H1 (cell line): ENCODE measurements around the gene CACNA1A.
"Not testable (repeated sequence)": the region's sequence is repeated elsewhere in the genome, so short reads cannot be mapped to it uniquely, and the experiment has no call there.

ENCODE experiments used
- RFX5 ChIP-seq: IDR thresholded peaks from 2 replicates; pipeline ENCODE4 v1.6.1; 2011; ENCODE audit warnings: low read depth, low read length, improper control_type of control experiment, borderline replicate concordance
- TF ChIP-seq, protein P1 (sequence below), 3 experiments: IDR thresholded peaks; 1 replicate in 2 of 3; 2 replicates in 1 of 3; pipeline versions ENCODE4 v1.5.1 to v1.6.1; 2011; ENCODE audit warnings: low read length in 3 of 3, mild to moderate bottlenecking in 3 of 3, inconsistent platforms in 2 of 3, low read depth in 1 of 3, moderate library complexity in 1 of 3; ENCODE audit not compliant: insufficient read depth in 1 of 3; ENCODE audit errors: control extremely low read depth in 1 of 3

DNA sequence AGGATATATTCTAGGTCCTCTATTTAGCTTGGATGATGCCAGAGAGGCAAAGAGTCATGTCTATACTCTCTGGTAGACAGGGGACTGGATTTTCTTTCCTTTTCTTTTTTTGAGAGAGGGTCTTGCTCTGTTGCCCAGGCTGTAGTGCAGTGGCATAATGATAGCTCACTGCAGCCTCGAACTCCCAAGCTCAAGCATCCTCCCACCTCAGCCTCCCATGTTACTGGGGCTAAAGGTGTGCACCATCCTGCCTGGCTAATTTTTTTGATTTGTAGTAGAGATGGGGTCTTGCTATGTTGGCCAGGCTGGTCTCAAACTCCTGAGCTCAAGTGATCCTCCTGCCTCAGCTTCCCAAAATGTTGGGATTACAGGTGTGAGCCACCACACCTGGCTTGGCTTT is 249.9 kb downstream of the CACNA1A start:
- TF ChIP-seq RFX5 = not testable (repeated sequence)
- TF ChIP-seq, protein P1, sequence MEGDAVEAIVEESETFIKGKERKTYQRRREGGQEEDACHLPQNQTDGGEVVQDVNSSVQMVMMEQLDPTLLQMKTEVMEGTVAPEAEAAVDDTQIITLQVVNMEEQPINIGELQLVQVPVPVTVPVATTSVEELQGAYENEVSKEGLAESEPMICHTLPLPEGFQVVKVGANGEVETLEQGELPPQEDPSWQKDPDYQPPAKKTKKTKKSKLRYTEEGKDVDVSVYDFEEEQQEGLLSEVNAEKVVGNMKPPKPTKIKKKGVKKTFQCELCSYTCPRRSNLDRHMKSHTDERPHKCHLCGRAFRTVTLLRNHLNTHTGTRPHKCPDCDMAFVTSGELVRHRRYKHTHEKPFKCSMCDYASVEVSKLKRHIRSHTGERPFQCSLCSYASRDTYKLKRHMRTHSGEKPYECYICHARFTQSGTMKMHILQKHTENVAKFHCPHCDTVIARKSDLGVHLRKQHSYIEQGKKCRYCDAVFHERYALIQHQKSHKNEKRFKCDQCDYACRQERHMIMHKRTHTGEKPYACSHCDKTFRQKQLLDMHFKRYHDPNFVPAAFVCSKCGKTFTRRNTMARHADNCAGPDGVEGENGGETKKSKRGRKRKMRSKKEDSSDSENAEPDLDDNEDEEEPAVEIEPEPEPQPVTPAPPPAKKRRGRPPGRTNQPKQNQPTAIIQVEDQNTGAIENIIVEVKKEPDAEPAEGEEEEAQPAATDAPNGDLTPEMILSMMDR (IDR thresholded peaks at IDR 0.05; ENCODE audit: control extremely low read depth in 1 of 3, insufficient read depth in 1 of 3, low read depth in 1 of 3, low read length in 3 of 3) = not testable (repeated sequence)
